SHP77 treated with DMSO at 0.1 percent for 48 hours (cell line): ENCODE measurements around the gene AADACL3.
"Not testable (repeated sequence)": the region's sequence is repeated elsewhere in the genome, so short reads cannot be mapped to it uniquely, and the experiment has no call there.

Source experiments
- DNase-seq: peaks from one replicate; lab custom pipeline; 2025; lab: John Stamatoyannopoulos, UW

Gene AADACL3

DNA sequence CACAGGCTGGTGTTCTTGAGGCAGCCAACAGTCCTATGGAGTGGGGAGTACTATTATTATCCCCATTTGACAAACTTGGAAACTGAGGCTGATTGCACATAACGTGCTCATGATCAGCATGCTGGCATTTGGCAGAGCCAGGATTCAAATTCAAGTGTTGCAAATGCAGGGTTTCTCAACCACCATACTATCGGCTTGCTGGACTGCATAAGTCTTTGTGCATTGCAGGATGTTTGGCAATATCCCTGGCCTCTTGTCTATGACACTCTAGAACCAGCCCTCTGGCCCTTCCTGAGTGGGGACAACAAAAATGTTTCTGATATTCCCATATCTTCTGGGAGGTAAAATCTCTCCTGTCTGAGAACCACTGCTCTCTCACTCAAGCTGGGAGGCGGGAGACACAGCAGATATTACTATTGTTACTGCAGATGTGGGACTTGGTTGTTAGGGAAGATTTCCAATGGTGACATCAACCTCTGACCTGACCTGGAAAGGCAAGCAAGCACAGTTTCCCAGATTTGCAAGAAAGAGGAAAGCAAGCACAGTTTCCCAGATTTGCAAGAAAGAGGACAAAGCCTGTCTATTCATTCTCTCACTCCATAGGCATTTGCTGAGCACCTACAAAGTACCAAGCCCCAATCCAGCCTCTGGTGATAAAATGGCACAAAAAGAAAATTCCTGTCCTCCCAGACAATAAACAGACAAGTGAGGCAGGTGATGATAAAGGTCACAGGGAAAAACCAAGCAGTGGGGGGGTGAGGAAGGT, 1.0 kb upstream of the AADACL3 start:
- DNase-seq = no peak

GRCh38 chr1:12717301-12717838, 1.5 kb downstream of the AADACL3 start:
- no peak for DNase-seq

DNA sequence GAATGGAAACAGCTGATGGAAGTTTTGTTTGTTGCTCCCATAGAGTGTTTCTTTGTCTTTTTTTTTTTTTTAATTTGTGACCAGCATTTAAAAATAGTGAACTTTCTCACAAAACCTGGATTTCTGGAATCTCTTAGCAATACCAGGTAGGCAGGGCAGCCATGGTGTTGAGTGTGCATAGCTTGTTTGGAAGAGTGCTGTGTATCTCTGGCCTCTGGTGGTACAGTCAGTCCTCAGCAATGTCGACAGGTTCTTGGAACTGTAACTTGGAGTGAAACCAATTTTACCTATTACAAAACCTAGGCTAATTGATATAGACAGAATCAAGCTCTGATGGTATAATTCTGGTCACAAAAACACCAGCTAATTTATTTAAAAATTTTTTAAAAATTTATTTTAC, 6.7 kb downstream of the AADACL3 start:
- DNase-seq = no peak

GRCh38 chr1:12728391-12728790, 12.5 kb downstream of the AADACL3 start:
- DNase-seq = no peak

- DNase-seq = no peak
Observed at GRCh38 chr1:12730156-12730555, 14.2 kb downstream of the AADACL3 start.

GRCh38 chr1:12731084-12731483, 15.2 kb downstream of the AADACL3 start:
- DNase-seq = not testable (repeated sequence)

- DNase-seq = no peak
Observed at GRCh38 chr1:12734651-12735050, 18.7 kb downstream of the AADACL3 start.

DNA sequence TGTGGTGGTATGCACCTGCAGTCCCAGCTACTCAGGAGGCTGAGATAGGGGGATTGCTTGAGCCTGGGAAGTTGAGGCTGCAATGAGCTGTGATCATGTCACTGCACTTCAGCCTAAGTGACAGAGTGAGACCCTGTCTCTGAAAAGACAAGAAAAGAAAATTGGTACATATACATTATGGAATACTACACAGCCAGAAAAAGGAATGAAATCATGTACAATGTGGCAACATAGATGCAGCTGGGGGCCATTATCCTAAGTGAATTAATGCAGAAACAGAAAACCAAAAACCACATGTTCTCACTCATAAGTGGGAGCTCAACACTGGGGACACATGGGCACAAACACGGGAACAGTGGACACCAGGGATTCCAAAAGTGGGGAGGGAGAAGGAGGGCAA, 23.0 kb downstream of the AADACL3 start:
- no peak for DNase-seq

DNA sequence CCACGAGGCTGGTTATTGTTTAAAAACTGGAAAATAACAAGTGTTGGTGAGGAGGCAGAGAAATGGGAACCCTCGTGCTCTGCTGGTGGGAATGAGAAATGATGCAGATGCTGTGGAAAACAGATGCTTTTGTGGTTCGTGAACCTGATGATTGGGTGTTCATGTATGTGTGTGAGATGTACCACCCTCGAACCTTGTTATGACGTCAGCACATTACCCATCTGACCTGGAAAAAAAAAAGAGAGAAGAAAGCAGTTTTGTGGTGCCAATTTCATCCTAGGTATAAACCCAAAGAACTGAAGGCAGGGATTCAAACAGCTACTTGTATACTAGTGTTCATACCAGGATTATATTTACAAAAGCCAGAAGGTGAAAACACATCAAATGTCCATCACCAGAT, 23.7 kb downstream of the AADACL3 start:
- DNase-seq = no peak

GRCh38 chr1:12741946-12742345, 26.0 kb downstream of the AADACL3 start:
- DNase-seq = no peak

- no peak for DNase-seq
Observed at GRCh38 chr1:12745126-12745991, 29.4 kb downstream of the AADACL3 start.

GRCh38 chr1:12745992-12746323, 30.0 kb downstream of the AADACL3 start, which contains the start of gene CFAP107:
CFAP107 (plus strand) TSS chr1:12746200; CDS start chr1:12746431, 231 bp downstream.
- no peak for DNase-seq

- no peak for DNase-seq
Observed at GRCh38 chr1:12748778-12749355, 33.0 kb downstream of the AADACL3 start.

- no peak for DNase-seq
Observed at GRCh38 chr1:12754738-12755137, 38.8 kb downstream of the AADACL3 start.

DNA sequence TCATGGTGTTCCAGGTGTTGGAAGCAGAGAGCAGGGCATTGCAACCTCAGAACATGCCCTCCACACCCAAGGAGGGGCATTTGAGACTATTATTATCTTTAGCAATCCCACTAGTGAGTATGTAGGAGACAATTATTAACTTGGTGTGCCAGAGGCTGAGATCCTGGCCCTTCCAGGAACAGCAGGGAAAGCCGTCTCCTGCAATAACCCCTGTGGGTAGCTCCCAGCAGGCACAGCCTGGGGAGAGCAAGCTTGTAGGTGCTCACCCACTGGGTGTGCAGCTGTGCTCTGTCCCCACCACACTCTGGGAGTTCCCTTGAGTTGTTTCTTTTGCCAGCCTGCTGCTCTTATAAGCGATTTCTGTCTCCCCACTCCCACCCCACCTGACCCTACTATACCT, 40.4 kb downstream of the AADACL3 start:
- DNase-seq = no peak

GRCh38 chr1:12756768-12757413, 41.0 kb downstream of the AADACL3 start:
- DNase-seq = no peak

DNA sequence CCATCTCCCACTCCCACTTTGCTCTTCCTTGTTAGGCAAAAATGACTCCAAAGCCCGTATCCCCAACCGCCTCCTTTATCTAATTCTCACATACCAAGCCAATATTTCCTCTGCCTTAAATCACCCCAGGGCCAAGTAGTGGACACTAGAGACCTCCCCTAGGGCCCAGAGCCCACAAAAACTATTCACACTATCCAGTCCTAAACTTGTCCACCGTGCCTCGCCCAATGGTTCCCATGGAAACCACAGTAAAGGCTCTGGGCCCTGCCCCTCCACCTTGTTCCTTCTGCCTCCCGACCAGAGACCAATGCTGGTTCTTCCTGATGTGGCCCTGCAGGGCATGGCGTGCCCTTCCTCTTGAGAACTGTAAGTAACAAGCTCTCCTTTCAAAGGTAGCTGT, 41.9 kb downstream of the AADACL3 start:
- no peak for DNase-seq

GRCh38 chr1:12760256-12760795, 44.4 kb downstream of the AADACL3 start:
- no peak for DNase-seq

- DNase-seq = no peak
Observed at GRCh38 chr1:12761781-12762180, 45.9 kb downstream of the AADACL3 start.

- no peak for DNase-seq
Observed at GRCh38 chr1:12762766-12763165, 46.9 kb downstream of the AADACL3 start.

DNA sequence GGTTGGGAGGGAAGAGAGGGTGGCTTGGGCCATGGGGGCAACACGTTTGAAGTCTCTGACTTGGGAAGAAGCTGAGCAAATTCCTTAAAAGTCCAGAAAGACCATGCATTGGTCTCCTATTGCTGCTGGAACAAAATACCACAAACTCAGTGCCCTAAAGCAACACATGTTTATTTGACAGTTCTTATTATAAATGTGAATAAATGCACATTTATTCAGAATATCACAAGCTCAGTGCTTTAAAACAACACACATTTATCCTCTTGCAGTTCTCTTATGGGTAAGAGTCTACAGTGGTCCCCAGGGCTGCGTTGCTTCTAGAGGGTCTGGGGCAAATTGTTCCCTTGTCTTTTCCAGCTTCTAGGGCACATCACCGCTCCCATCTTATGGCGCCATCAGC, 47.6 kb downstream of the AADACL3 start:
- no peak for DNase-seq

- no peak for DNase-seq
Observed at GRCh38 chr1:12764016-12764415, 48.1 kb downstream of the AADACL3 start.
